SK-N-SH (cell line): Measurements from ENCODE around the gene GPR55. TPM values are rescaled to one million over a fixed set of nuclear protein-coding genes. Genes with fewer than 3 reads are reported as not detected.

Experiments used
- CTCF ChIA-PET: fragments of 300-600, 350-600 bp; formaldehyde crosslinking; extraction: SDS; loops from one replicate; lab custom pipeline; 2021; lab: Yijun Ruan, JAX
- POLR2A ChIA-PET: fragments of 350-600 bp; sonication (Branson Sonifier 250); formaldehyde crosslinking; extraction: SDS; loops from one replicate; lab custom pipeline; 2020; ENCODE audit warnings: antibody characterized with exemption, inconsistent platforms; lab: Yijun Ruan, JAX
- DNase-seq: peaks from one replicate; pipeline ENCODE4 v3.0.0; 2012
- H2AFZ ChIP-seq: fragments of 200-600 bp; sonication (generic); 2 replicates; pipeline ENCODE4 v1.8.1; 2016; ENCODE audit warnings: antibody characterized with exemption, mild to moderate bottlenecking, low read depth
- H3F3A ChIP-seq: fragments of 200-600 bp; sonication (generic); replicated peaks from 2 replicates; pipeline ENCODE3; 2016; ENCODE audit warnings: antibody characterized with exemption, mild to moderate bottlenecking; ENCODE audit not compliant: insufficient read depth
- H3K27ac ChIP-seq, 2 experiments: fragments of 200-500 bp in 1 of 2; fragments of 200-600 bp in 1 of 2; sonication (Bioruptor generic) in 1 of 2; sonication (generic), shearing (Covaris generic) in 1 of 2; 2 replicates each; pipeline versions ENCODE4 v1.5.1 to v1.6.1; 2014 to 2016; ENCODE audit warnings: low read depth in 2 of 2, inconsistent platforms in 1 of 2, low read length in 1 of 2, mild to moderate bottlenecking in 1 of 2, mixed read lengths in 1 of 2
- H3K27me3 ChIP-seq: fragments of 200-600 bp; sonication (generic), shearing (Covaris generic); 2 replicates; pipeline ENCODE4 v1.6.1; 2016; ENCODE audit warnings: mixed run types; ENCODE audit not compliant: insufficient read depth
- H3K36me3 ChIP-seq, 2 experiments: fragments of 200-500 bp in 1 of 2; fragments of 200-600 bp in 1 of 2; sonication (Bioruptor generic) in 1 of 2; sonication (generic) in 1 of 2; replicated peaks in 1 of 2; 2 replicates each; pipeline versions ENCODE3 to v1.5.1; 2014 to 2016; ENCODE audit warnings: low read length in 1 of 2, mild to moderate bottlenecking in 1 of 2; ENCODE audit not compliant: insufficient read depth in 2 of 2, control insufficient read depth in 1 of 2
- H3K4me1 ChIP-seq, 2 experiments: fragments of 200-500 bp in 1 of 2; fragments of 200-600 bp in 1 of 2; sonication (Bioruptor generic) in 1 of 2; sonication (generic), shearing (Covaris generic) in 1 of 2; 2 replicates each; pipeline versions ENCODE4 v1.5.1 to v1.6.1; 2014 to 2016; ENCODE audit warnings: low read depth in 1 of 2, low read length in 1 of 2, mixed run types in 1 of 2; ENCODE audit not compliant: insufficient read depth in 2 of 2, control insufficient read depth in 1 of 2
- H3K4me2 ChIP-seq: fragments of 200-600 bp; sonication (generic), shearing (Covaris generic); 2 replicates; pipeline ENCODE4 v1.6.1; 2017; ENCODE audit warnings: mixed run types
- H3K4me3 ChIP-seq, 2 experiments: fragments of 200-500 bp in 1 of 2; fragments of 200-600 bp in 1 of 2; sonication (Bioruptor generic) in 1 of 2; sonication (generic), shearing (Covaris generic) in 1 of 2; 2 replicates each; pipeline versions ENCODE4 v1.5.1 to v1.8.1; 2014 to 2016; ENCODE audit warnings: low read depth in 2 of 2, inconsistent platforms in 1 of 2, low read length in 1 of 2, mild to moderate bottlenecking in 1 of 2, mixed read lengths in 1 of 2, moderate library complexity in 1 of 2
- H3K79me2 ChIP-seq: fragments of 200-600 bp; sonication (generic); 2 replicates; pipeline ENCODE4 v1.8.1; 2017; ENCODE audit warnings: mild to moderate bottlenecking; ENCODE audit not compliant: insufficient read depth
- H3K9ac ChIP-seq: fragments of 200-600 bp; sonication (generic); 2 replicates; pipeline ENCODE4 v1.6.1; 2017; ENCODE audit warnings: mixed run types
- H3K9me2 ChIP-seq: fragments of 200-600 bp; sonication (generic); 2 replicates; pipeline ENCODE4 v1.6.1; 2017; ENCODE audit warnings: mixed run types
- H3K9me3 ChIP-seq: fragments of 200-600 bp; sonication (generic); 2 replicates; pipeline ENCODE4 v1.6.1; 2017; ENCODE audit warnings: mixed run types, mild to moderate bottlenecking, moderate library complexity
- H4K20me1 ChIP-seq: fragments of 200-600 bp; sonication (generic); 2 replicates; pipeline ENCODE4 v1.6.1; 2017; ENCODE audit warnings: mild to moderate bottlenecking, mixed run types; ENCODE audit not compliant: insufficient read depth
- CHD2 ChIP-seq: fragments of 150-350 bp; IDR thresholded peaks from 2 replicates; pipeline ENCODE4 v1.6.1; 2018; ENCODE audit warnings: low read length; ENCODE audit not compliant: partially characterized antibody
- ELF1 ChIP-seq: IDR thresholded peaks from 2 replicates; pipeline ENCODE4 v1.4.0; 2012
- EZH2phosphoT487 ChIP-seq: fragments of 200-600 bp; sonication (generic); IDR thresholded peaks from 2 replicates; pipeline ENCODE4 v1.6.1; 2017; ENCODE audit warnings: low read depth, mixed run types, mild to moderate bottlenecking, antibody characterized with exemption, moderate library complexity, borderline replicate concordance
- JUND ChIP-seq: IDR thresholded peaks from 2 replicates; pipeline ENCODE4 v1.4.0; 2012
- MEF2A ChIP-seq: IDR thresholded peaks from 2 replicates; pipeline ENCODE4 v1.4.0; 2012; ENCODE audit warnings: low read depth, borderline replicate concordance
- NFIC ChIP-seq: IDR thresholded peaks from 2 replicates; pipeline ENCODE4 v1.4.0; 2012; ENCODE audit warnings: borderline replicate concordance
- PBX3 ChIP-seq: IDR thresholded peaks from 2 replicates; pipeline ENCODE4; 2012
- RAD21 ChIP-seq: IDR thresholded peaks from 2 replicates; pipeline ENCODE4 v1.6.1; 2012; ENCODE audit warnings: mild to moderate bottlenecking, low read length
- RFX5 ChIP-seq: IDR thresholded peaks from 2 replicates; pipeline ENCODE4 v1.6.1; 2012; ENCODE audit warnings: mild to moderate bottlenecking, improper control_type of control experiment, low read length
- YY1 ChIP-seq: IDR thresholded peaks from 2 replicates; pipeline ENCODE4 v1.4.0; 2012; ENCODE audit warnings: low read depth, mild to moderate bottlenecking
- WGBS: methylation state at CpG from one replicate; pipeline ENCODE4 v1.1.6; 2017; ENCODE audit warnings: low lambda C conversion rate; 5-methylcytosine and 5-hydroxymethylcytosine counted together
- polyA plus RNA-seq, 3 experiments: library from polyadenylated mRNA; depleted of rRNA; stranded (reverse); fragments of >200 nt; gene quantifications; 2 replicates each; pipeline ENCODE4 v1.2.3, GENCODE V29; 2012

GPR55 gene
- polyA plus RNA-seq, 1 of the 3 experiments (the other 2 are of a cell fraction) = not detected

- POLR2A ChIA-PET = no interaction called here
- Histone ChIP-seq H3K27ac (no peak overlapping the region), H3K9me3 (no peaks in the 10 kb centered on the region), H4K20me1 (no peaks in the 10 kb centered on the region), H2AFZ (no peak overlapping the region), H3K4me3 (no peak overlapping the region), H3K27me3 (peaks cover 25% of the 10 kb centered on the region; the same call in 1 of the 2 replicates), H3K36me3 (no peaks in the 10 kb centered on the region), H3K4me1 (no peaks in the 10 kb centered on the region; a peak in 1 of 4 replicates), H3K9me2 (no peaks in the 10 kb centered on the region), H3F3A (no peaks in the 10 kb centered on the region), H3K9ac (no peak overlapping the region), H3K4me2 (no peak overlapping the region), H3K79me2 (no peaks in the 10 kb centered on the region)
- DNase-seq = no peak
- 72% methylated on average over 13 of the region's 13 CpGs for WGBS
- CTCF ChIA-PET = interaction anchor here (0.6 to 3.2 kb wide), 7 partner anchors 12 to 155 kb away, joined by 3 to 14 read pairs (median 5); partner anchors contain the start of gene ITM2C
- TF ChIP-seq JUND = no peak
- TF ChIP-seq PBX3 = no peak
Observed at GRCh38 chr2:230898016-230898712, 26.9 kb downstream of the GPR55 start.

- Histone ChIP-seq H3F3A (no peaks in the 10 kb centered on the region), H2AFZ (no peak overlapping the region), H3K79me2 (no peaks in the 10 kb centered on the region), H3K27ac (no peak overlapping the region), H3K4me3 (no peak overlapping the region), H3K4me1 (no peaks in the 10 kb centered on the region; a peak in 1 of 4 replicates), H3K27me3 (peaks cover 25% of the 10 kb centered on the region; the same call in 1 of the 2 replicates), H3K36me3 (no peaks in the 10 kb centered on the region), H3K9ac (no peak overlapping the region), H3K9me2 (no peaks in the 10 kb centered on the region), H3K9me3 (no peaks in the 10 kb centered on the region), H3K4me2 (no peak overlapping the region), H4K20me1 (no peaks in the 10 kb centered on the region)
- 61% methylated on average over 18 of the region's 19 CpGs for WGBS
- ChIA-PET CTCF (interaction anchor here (0.8 to 3.2 kb wide), 7 partner anchors 17 to 156 kb away, joined by 3 to 14 read pairs (median 4); partner anchors contain the start of gene ITM2C), POLR2A (no interaction called here)
- DNase-seq = no peak
- TF ChIP-seq NFIC (no peak), EZH2phosphoT487 (no peak), RFX5 (no peak), MEF2A (no peak), YY1 (no peak), RAD21 (no peak), ELF1 (no peak), CHD2 (no peak)
Observed at GRCh38 chr2:230896346-230897115, 28.5 kb downstream of the GPR55 start.
